ENCODE results near the gene RTN4.
"Not testable (repeated sequence)": the region's sequence is repeated elsewhere in the genome, so short reads cannot be mapped to it uniquely, and the experiment has no call there.

RTN4 gene

GRCh38 chr2:55073000-55073983, 23.0 kb upstream of the RTN4 start:
- Histone ChIP-seq H3K36me3 (no peaks in the 10 kb centered on the region), H4K20me1 (no peaks in the 10 kb centered on the region), H3K9me3 (peaks cover 9% of the 10 kb centered on the region), H3K4me3 (no peak overlapping the region), H3K4me1 (peaks cover 9% of the 10 kb centered on the region), H3K9ac (no peak overlapping the region), H3K27me3 (no peaks in the 10 kb centered on the region), H3K27ac (no peak overlapping the region), H3K4me2 (no peak overlapping the region)
- no peak for TF ChIP-seq Cebpa-rat (IDR thresholded peaks at IDR 0.05)

GRCh38 chr2:55063713-55064323, 13.6 kb upstream of the RTN4 start:
- Histone ChIP-seq H3K4me2 (no peak overlapping the region), H4K20me1 (no peaks in the 10 kb centered on the region), H3K9ac (no peak overlapping the region), H3K9me3 (no peaks in the 10 kb centered on the region), H3K27me3 (no peaks in the 10 kb centered on the region), H3K4me1 (no peaks in the 10 kb centered on the region), H3K4me3 (no peak overlapping the region), H3K36me3 (no peaks in the 10 kb centered on the region), H3K27ac (no peak overlapping the region)
- TF ChIP-seq Cebpa-rat (IDR thresholded peaks at IDR 0.05): no peak

GRCh38 chr2:55063226-55063625, 13.0 kb upstream of the RTN4 start:
- no peak overlapping the region for H3K4me3 ChIP-seq
- TF ChIP-seq Cebpa-rat (IDR thresholded peaks at IDR 0.05): no peak
- no peaks in the 10 kb centered on the region for H3K36me3 ChIP-seq
- no peak overlapping the region for H3K27ac ChIP-seq
- no peak overlapping the region for H3K4me2 ChIP-seq
- H3K9me3 ChIP-seq: no peaks in the 10 kb centered on the region
- no peaks in the 10 kb centered on the region for H3K27me3 ChIP-seq
- no peak overlapping the region for H3K9ac ChIP-seq
- no peaks in the 10 kb centered on the region for H4K20me1 ChIP-seq
- H3K4me1 ChIP-seq: no peaks in the 10 kb centered on the region

GRCh38 chr2:55062754-55063153, 12.5 kb upstream of the RTN4 start:
- Histone ChIP-seq H3K4me1 (no peaks in the 10 kb centered on the region), H3K4me3 (no peak overlapping the region), H3K27ac (no peak overlapping the region), H3K9me3 (no peaks in the 10 kb centered on the region), H3K9ac (no peak overlapping the region), H4K20me1 (no peaks in the 10 kb centered on the region), H3K27me3 (no peaks in the 10 kb centered on the region), H3K36me3 (no peaks in the 10 kb centered on the region), H3K4me2 (no peak overlapping the region)
- TF ChIP-seq Cebpa-rat (IDR thresholded peaks at IDR 0.05): no peak

GRCh38 chr2:55061523-55062344, 11.5 kb upstream of the RTN4 start:
- Histone ChIP-seq H3K27ac (no peak overlapping the region), H3K9ac (no peak overlapping the region), H3K27me3 (no peaks in the 10 kb centered on the region), H4K20me1 (no peaks in the 10 kb centered on the region), H3K4me1 (no peaks in the 10 kb centered on the region), H3K4me2 (no peak overlapping the region), H3K36me3 (no peaks in the 10 kb centered on the region), H3K9me3 (no peaks in the 10 kb centered on the region), H3K4me3 (no peak overlapping the region)
- no peak for TF ChIP-seq Cebpa-rat (IDR thresholded peaks at IDR 0.05)

GRCh38 chr2:55059793-55060192, 9.5 kb upstream of the RTN4 start:
- Histone ChIP-seq H3K4me1 (no peaks in the 10 kb centered on the region), H3K36me3 (no peaks in the 10 kb centered on the region), H3K9ac (no peak overlapping the region), H3K27ac (no peak overlapping the region), H3K9me3 (no peaks in the 10 kb centered on the region), H3K4me3 (no peak overlapping the region), H3K4me2 (no peak overlapping the region), H4K20me1 (no peaks in the 10 kb centered on the region), H3K27me3 (no peaks in the 10 kb centered on the region)
- TF ChIP-seq Cebpa-rat (IDR thresholded peaks at IDR 0.05): no peak

- no peaks in the 10 kb centered on the region for H4K20me1 ChIP-seq
- no peak overlapping the region for H3K9ac ChIP-seq
- H3K36me3 ChIP-seq: no peaks in the 10 kb centered on the region
- no peak overlapping the region for H3K27ac ChIP-seq
- H3K4me3 ChIP-seq: no peak overlapping the region
- peaks cover 8% of the 10 kb centered on the region for H3K4me1 ChIP-seq
- TF ChIP-seq Cebpa-rat (IDR thresholded peaks at IDR 0.05): no peak
- H3K4me2 ChIP-seq: no peak overlapping the region
- H3K27me3 ChIP-seq: no peaks in the 10 kb centered on the region
- no peaks in the 10 kb centered on the region for H3K9me3 ChIP-seq
These were observed 7.2 kb upstream of the RTN4 start for GRCh38 chr2:55057474-55057873.

- Histone ChIP-seq H3K36me3 (no peaks in the 10 kb centered on the region), H3K4me3 (no peak overlapping the region), H3K27me3 (no peaks in the 10 kb centered on the region), H3K9ac (no peak overlapping the region), H3K27ac (no peak overlapping the region), H3K4me1 (peaks cover 22% of the 10 kb centered on the region), H3K4me2 (no peak overlapping the region), H4K20me1 (no peaks in the 10 kb centered on the region), H3K9me3 (no peaks in the 10 kb centered on the region)
- no peak for TF ChIP-seq Cebpa-rat (IDR thresholded peaks at IDR 0.05)
These were observed 5.8 kb upstream of the RTN4 start for GRCh38 chr2:55056024-55056521.

GRCh38 chr2:55054106-55054875, 4.0 kb upstream of the RTN4 start:
- H3K27ac ChIP-seq: no peak overlapping the region
- H3K27me3 ChIP-seq: no peaks in the 10 kb centered on the region
- no peak overlapping the region for H3K4me3 ChIP-seq
- no peaks in the 10 kb centered on the region for H3K36me3 ChIP-seq
- TF ChIP-seq Cebpa-rat (IDR thresholded peaks at IDR 0.05): no peak
- H3K4me2 ChIP-seq: no peak overlapping the region
- peaks cover 22% of the 10 kb centered on the region for H3K4me1 ChIP-seq
- H3K9me3 ChIP-seq: no peaks in the 10 kb centered on the region
- H4K20me1 ChIP-seq: no peaks in the 10 kb centered on the region; the same call in 1 of the 2 replicates
- no peak overlapping the region for H3K9ac ChIP-seq

GRCh38 chr2:55053225-55053624, 3.0 kb upstream of the RTN4 start:
- H3K9me3 ChIP-seq, H3K27me3 ChIP-seq, H3K9ac ChIP-seq, H3K4me2 ChIP-seq, H4K20me1 ChIP-seq, H3K27ac ChIP-seq, H3K4me3 ChIP-seq, H3K36me3 ChIP-seq: not testable (repeated sequence)
- H3K4me1 ChIP-seq: peaks cover 22% of the 10 kb centered on the region
